ENCODE results near the gene GPRC5D.

GRCh38 chr12:12924169-12924568 lies 27.8 kb downstream of the GPRC5D start:
- no peak for TF ChIP-seq CTCF (IDR thresholded peaks at IDR 0.05; ENCODE audit: poor library complexity, severe bottlenecking)
- TF ChIP-seq POLR2AphosphoS5 (IDR thresholded peaks at IDR 0.05): no peak
- no peak for TF ChIP-seq EZH2 (IDR thresholded peaks at IDR 0.05; ENCODE audit: borderline replicate concordance, insufficient read depth, low read length, poor library complexity, severe bottlenecking)
- TF ChIP-seq TAF1 (IDR thresholded peaks at IDR 0.05; ENCODE audit: low read depth): no peak
- TF ChIP-seq, protein P1, sequence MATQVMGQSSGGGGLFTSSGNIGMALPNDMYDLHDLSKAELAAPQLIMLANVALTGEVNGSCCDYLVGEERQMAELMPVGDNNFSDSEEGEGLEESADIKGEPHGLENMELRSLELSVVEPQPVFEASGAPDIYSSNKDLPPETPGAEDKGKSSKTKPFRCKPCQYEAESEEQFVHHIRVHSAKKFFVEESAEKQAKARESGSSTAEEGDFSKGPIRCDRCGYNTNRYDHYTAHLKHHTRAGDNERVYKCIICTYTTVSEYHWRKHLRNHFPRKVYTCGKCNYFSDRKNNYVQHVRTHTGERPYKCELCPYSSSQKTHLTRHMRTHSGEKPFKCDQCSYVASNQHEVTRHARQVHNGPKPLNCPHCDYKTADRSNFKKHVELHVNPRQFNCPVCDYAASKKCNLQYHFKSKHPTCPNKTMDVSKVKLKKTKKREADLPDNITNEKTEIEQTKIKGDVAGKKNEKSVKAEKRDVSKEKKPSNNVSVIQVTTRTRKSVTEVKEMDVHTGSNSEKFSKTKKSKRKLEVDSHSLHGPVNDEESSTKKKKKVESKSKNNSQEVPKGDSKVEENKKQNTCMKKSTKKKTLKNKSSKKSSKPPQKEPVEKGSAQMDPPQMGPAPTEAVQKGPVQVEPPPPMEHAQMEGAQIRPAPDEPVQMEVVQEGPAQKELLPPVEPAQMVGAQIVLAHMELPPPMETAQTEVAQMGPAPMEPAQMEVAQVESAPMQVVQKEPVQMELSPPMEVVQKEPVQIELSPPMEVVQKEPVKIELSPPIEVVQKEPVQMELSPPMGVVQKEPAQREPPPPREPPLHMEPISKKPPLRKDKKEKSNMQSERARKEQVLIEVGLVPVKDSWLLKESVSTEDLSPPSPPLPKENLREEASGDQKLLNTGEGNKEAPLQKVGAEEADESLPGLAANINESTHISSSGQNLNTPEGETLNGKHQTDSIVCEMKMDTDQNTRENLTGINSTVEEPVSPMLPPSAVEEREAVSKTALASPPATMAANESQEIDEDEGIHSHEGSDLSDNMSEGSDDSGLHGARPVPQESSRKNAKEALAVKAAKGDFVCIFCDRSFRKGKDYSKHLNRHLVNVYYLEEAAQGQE (IDR thresholded peaks at IDR 0.05; ENCODE audit: borderline replicate concordance): no peak
- TF ChIP-seq MXI1 (conservative IDR thresholded peaks at IDR 0.05; ENCODE audit: poor library complexity, severe bottlenecking): no peak
- no peak for TF ChIP-seq SMC3 (conservative IDR thresholded peaks at IDR 0.05; ENCODE audit: poor library complexity)
- no peak for TF ChIP-seq RAD21 (conservative IDR thresholded peaks at IDR 0.05)
- TF ChIP-seq EP300 (conservative IDR thresholded peaks at IDR 0.05; ENCODE audit: poor library complexity, severe bottlenecking): no peak

All from neural cell (in vitro differentiated cells).